ENCODE measurements around the gene COQ8A.

The COQ8A gene

DNA sequence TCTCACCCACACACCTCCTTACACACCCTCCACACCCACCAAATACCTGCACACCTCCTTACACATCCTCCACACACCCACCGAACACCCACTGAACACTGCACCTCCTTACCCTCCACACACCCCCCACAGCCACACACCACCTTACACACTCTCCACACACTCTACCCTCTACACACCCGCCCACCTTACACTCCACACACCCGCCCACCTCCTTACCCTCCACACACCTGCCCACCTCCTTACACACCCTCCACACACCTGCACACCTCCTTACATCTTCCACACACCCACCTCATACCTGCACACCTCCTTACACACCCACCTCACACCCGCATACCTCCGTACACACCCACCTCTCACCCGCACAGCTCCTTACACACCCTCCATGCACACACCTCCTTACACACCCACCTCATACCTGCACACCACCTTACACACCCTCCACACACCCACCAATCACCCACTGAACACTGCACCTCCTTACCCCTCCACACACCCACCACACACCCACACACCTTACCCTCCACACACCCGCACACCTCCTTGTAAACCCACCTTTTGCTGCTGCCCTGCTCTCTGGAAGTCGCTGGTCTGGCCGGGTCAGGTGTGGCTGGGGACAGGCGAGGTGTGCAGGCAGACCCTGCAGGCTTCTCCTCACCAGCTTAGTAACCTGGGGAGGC is 38.5 kb downstream of the COQ8A start:
- no peaks in the 10 kb centered on the region for H3K79me2 ChIP-seq (ENCODE audit: insufficient read depth, low read length)
- H4K20me1 ChIP-seq (ENCODE audit: insufficient read depth, low read length) = no peaks in the 10 kb centered on the region
- no peak overlapping the region for H3K4me2 ChIP-seq (ENCODE audit: low read length)
- no peak for TF ChIP-seq EZH2 (IDR thresholded peaks at IDR 0.05; ENCODE audit: borderline replicate concordance, low read length)
- TF ChIP-seq, protein P1, sequence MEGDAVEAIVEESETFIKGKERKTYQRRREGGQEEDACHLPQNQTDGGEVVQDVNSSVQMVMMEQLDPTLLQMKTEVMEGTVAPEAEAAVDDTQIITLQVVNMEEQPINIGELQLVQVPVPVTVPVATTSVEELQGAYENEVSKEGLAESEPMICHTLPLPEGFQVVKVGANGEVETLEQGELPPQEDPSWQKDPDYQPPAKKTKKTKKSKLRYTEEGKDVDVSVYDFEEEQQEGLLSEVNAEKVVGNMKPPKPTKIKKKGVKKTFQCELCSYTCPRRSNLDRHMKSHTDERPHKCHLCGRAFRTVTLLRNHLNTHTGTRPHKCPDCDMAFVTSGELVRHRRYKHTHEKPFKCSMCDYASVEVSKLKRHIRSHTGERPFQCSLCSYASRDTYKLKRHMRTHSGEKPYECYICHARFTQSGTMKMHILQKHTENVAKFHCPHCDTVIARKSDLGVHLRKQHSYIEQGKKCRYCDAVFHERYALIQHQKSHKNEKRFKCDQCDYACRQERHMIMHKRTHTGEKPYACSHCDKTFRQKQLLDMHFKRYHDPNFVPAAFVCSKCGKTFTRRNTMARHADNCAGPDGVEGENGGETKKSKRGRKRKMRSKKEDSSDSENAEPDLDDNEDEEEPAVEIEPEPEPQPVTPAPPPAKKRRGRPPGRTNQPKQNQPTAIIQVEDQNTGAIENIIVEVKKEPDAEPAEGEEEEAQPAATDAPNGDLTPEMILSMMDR (IDR thresholded peaks at IDR 0.05; ENCODE audit: low read length) = no peak
- no peaks in the 10 kb centered on the region for H3K9me3 ChIP-seq (ENCODE audit: low read length)
- no peak overlapping the region for H3K9ac ChIP-seq (ENCODE audit: low read length)
- no peak overlapping the region for H3K4me3 ChIP-seq (ENCODE audit: low read depth, low read length, poor library complexity, severe bottlenecking)
- H3K9me2 ChIP-seq (ENCODE audit: low read depth, low read length) = no peaks in the 10 kb centered on the region
- H3F3A ChIP-seq (ENCODE audit: insufficient read depth, low read length) = no peaks in the 10 kb centered on the region
- no peak overlapping the region for H3K27ac ChIP-seq (ENCODE audit: low read depth, low read length, poor library complexity, severe bottlenecking)
- H3K4me1 ChIP-seq (ENCODE audit: insufficient read depth, low read length, severe bottlenecking) = no peaks in the 10 kb centered on the region
- H3K27me3 ChIP-seq (ENCODE audit: insufficient read depth, low read length) = no peaks in the 10 kb centered on the region
- no peaks in the 10 kb centered on the region for H3K36me3 ChIP-seq (ENCODE audit: insufficient read depth, low read length)
- no peak overlapping the region for H2AFZ ChIP-seq (ENCODE audit: low read length)

DNA sequence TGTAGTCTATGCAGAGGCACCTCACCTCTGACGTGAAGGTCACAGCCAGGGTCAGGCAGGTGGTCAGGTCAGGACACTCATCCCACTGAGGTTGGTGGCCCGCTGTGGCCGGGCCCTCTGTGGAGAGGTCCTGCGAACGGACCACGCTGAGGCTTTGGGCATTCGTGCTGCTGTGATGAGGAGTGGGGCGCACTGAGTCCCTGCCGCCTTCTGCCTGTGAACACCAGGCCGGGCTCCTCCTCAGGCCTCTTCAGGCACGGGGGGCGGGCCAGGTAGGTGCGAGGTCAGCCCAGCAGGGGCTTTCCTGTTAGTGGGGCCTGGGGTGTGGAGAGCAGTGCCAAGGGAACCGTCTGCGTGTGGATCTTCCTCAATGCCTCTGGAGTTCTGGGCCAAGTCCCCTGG is 39.0 kb downstream of the COQ8A start:
- Histone ChIP-seq H3K4me2 (ENCODE audit: low read length) (no peak overlapping the region), H3F3A (ENCODE audit: insufficient read depth, low read length) (no peaks in the 10 kb centered on the region), H3K9me3 (ENCODE audit: low read length) (no peaks in the 10 kb centered on the region), H3K36me3 (ENCODE audit: insufficient read depth, low read length) (no peaks in the 10 kb centered on the region), H3K27ac (ENCODE audit: low read depth, low read length, poor library complexity, severe bottlenecking) (no peak overlapping the region), H4K20me1 (ENCODE audit: insufficient read depth, low read length) (no peaks in the 10 kb centered on the region), H3K9ac (ENCODE audit: low read length) (no peak overlapping the region), H3K4me3 (ENCODE audit: low read depth, low read length, poor library complexity, severe bottlenecking) (no peak overlapping the region), H3K9me2 (ENCODE audit: low read depth, low read length) (no peaks in the 10 kb centered on the region), H3K79me2 (ENCODE audit: insufficient read depth, low read length) (no peaks in the 10 kb centered on the region), H2AFZ (ENCODE audit: low read length) (no peak overlapping the region), H3K27me3 (ENCODE audit: insufficient read depth, low read length) (no peaks in the 10 kb centered on the region), H3K4me1 (ENCODE audit: insufficient read depth, low read length, severe bottlenecking) (no peaks in the 10 kb centered on the region)
- no peak for TF ChIP-seq EZH2 (IDR thresholded peaks at IDR 0.05; ENCODE audit: borderline replicate concordance, low read length)
- TF ChIP-seq, protein P1 (IDR thresholded peaks at IDR 0.05; ENCODE audit: low read length) = no peak

DNA sequence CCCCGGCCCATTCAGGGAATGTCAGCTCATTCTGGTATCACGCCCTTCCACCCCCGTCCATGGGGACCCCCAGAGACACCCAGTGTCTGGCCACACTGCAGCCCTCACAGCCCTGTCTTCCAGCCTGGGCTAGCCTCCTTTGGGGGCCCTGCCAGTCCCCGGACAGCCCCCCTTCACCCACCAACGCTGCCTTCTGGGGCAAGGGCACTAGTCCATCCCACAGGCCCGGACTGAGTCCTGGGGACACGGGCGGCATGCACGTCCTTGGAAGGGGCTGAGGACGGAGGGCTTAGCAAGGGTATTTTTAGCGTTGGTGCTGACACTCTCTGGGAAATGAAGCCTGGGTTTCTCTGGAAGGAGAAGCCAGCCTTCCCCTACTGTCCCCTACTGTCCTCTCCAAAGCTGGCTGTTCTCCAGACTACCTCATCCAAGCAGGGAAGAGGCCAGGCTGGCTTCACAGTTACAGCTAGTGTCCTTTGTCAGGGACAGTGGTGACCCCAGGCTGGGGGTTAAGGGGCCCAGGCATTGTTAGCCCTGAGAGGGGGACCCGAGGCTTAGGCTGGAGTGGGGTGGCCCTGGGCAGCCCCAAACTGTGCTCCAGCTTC is 39.5 kb downstream of the COQ8A start:
- Histone ChIP-seq H3K27ac (ENCODE audit: low read depth, low read length, poor library complexity, severe bottlenecking) (no peak overlapping the region), H3F3A (ENCODE audit: insufficient read depth, low read length) (no peaks in the 10 kb centered on the region), H3K4me1 (ENCODE audit: insufficient read depth, low read length, severe bottlenecking) (no peaks in the 10 kb centered on the region), H3K9ac (ENCODE audit: low read length) (no peak overlapping the region), H4K20me1 (ENCODE audit: insufficient read depth, low read length) (no peaks in the 10 kb centered on the region), H2AFZ (ENCODE audit: low read length) (no peak overlapping the region), H3K36me3 (ENCODE audit: insufficient read depth, low read length) (no peaks in the 10 kb centered on the region), H3K27me3 (ENCODE audit: insufficient read depth, low read length) (no peaks in the 10 kb centered on the region), H3K4me2 (ENCODE audit: low read length) (no peak overlapping the region), H3K79me2 (ENCODE audit: insufficient read depth, low read length) (no peaks in the 10 kb centered on the region), H3K4me3 (ENCODE audit: low read depth, low read length, poor library complexity, severe bottlenecking) (no peak overlapping the region), H3K9me2 (ENCODE audit: low read depth, low read length) (no peaks in the 10 kb centered on the region), H3K9me3 (ENCODE audit: low read length) (no peaks in the 10 kb centered on the region)
- TF ChIP-seq, protein P1 (IDR thresholded peaks at IDR 0.05; ENCODE audit: low read length) = no peak
- TF ChIP-seq EZH2 (IDR thresholded peaks at IDR 0.05; ENCODE audit: borderline replicate concordance, low read length) = no peak

Data from OCI-LY1 (cell line).